CD14-positive monocyte (primary cell): ENCODE measurements around the gene MAP3K6. TPM values are rescaled to one million over a fixed set of nuclear protein-coding genes. Genes with fewer than 3 reads are reported as not detected.
A peak's percentile ranks its signal among the peaks of the same experiment; 100 is the strongest.

Experiments used
- DNase-seq, 3 donors: peaks; one replicate each; pipeline ENCODE4 v3.0.0-alpha.2; 2011 to 2022
- H2AFZ ChIP-seq: 2 replicates; pipeline ENCODE4 v1.6.0; 2012; ENCODE audit warnings: mild to moderate bottlenecking, low read depth, low read length, inconsistent platforms; ENCODE audit not compliant: insufficient read depth, poor library complexity, severe bottlenecking
- H3K27ac ChIP-seq, 2 donors: 1 replicate in 1 of 2; 2 replicates in 1 of 2; pipeline ENCODE4 v1.5.1; 2012 to 2013; ENCODE audit warnings: low read length in 2 of 2, control low read depth in 1 of 2, inconsistent platforms in 1 of 2, low read depth in 1 of 2, mild to moderate bottlenecking in 1 of 2
- H3K27me3 ChIP-seq, 2 donors: one replicate each; pipeline versions ENCODE4 v1.6.0 to v1.6.1; 2011 to 2013; ENCODE audit warnings: low read length in 2 of 2; ENCODE audit not compliant: control insufficient read depth in 2 of 2, insufficient read depth in 2 of 2
- H3K36me3 ChIP-seq, 2 donors: replicated peaks in 1 of 2; 1 replicate in 1 of 2; 2 replicates in 1 of 2; pipeline versions ENCODE4 v1.5.1 to v1.6.1; 2012 to 2013; ENCODE audit warnings: low read length in 2 of 2, control low read depth in 1 of 2, inconsistent platforms in 1 of 2, mild to moderate bottlenecking in 1 of 2; ENCODE audit not compliant: insufficient read depth in 2 of 2, control insufficient read depth in 1 of 2
- H3K4me1 ChIP-seq, 2 donors: 1 replicate in 1 of 2; 2 replicates in 1 of 2; pipeline versions ENCODE4 v1.5.1 to v1.6.1; 2012 to 2013; ENCODE audit warnings: low read length in 2 of 2, control low read depth in 1 of 2, inconsistent platforms in 1 of 2, mild to moderate bottlenecking in 1 of 2, moderate library complexity in 1 of 2; ENCODE audit not compliant: insufficient read depth in 2 of 2, control insufficient read depth in 1 of 2
- H3K4me2 ChIP-seq: replicated peaks from 2 replicates; pipeline ENCODE3; 2012; ENCODE audit warnings: low read length, moderate library complexity, mild to moderate bottlenecking; ENCODE audit not compliant: poor library complexity, severe bottlenecking; ENCODE audit errors: extremely low read depth
- H3K4me3 ChIP-seq, 3 experiments: fragments of 200-600 bp in 1 of 3; sonication (generic) in 1 of 3; replicated peaks in 1 of 3; 1 replicate in 2 of 3; 2 replicates in 1 of 3; pipeline ENCODE4 v1.5.1; 2011 to 2013; ENCODE audit warnings: low read length in 3 of 3, mild to moderate bottlenecking in 3 of 3, control low read depth in 2 of 3, low read depth in 2 of 3, inconsistent platforms in 1 of 3, moderate library complexity in 1 of 3
- H3K79me2 ChIP-seq: 2 replicates; pipeline ENCODE4 v1.6.0; 2012; ENCODE audit warnings: mild to moderate bottlenecking, control low read depth, inconsistent platforms, low read length, moderate library complexity; ENCODE audit not compliant: insufficient read depth
- H3K9ac ChIP-seq: 2 replicates; pipeline ENCODE4 v1.6.0; 2017; ENCODE audit warnings: low read length, mild to moderate bottlenecking; ENCODE audit not compliant: insufficient read depth, poor library complexity, severe bottlenecking
- H3K9me3 ChIP-seq, 2 donors: replicated peaks in 1 of 2; 1 replicate in 1 of 2; 2 replicates in 1 of 2; pipeline versions ENCODE4 v1.5.1 to v1.6.1; 2012 to 2013; ENCODE audit warnings: low read length in 2 of 2, control low read depth in 1 of 2; ENCODE audit not compliant: control insufficient read depth in 1 of 2, insufficient read depth in 1 of 2
- H4K20me1 ChIP-seq: 2 replicates; pipeline ENCODE4 v1.6.0; 2012; ENCODE audit warnings: mild to moderate bottlenecking, low read length, control low read depth, moderate library complexity; ENCODE audit not compliant: insufficient read depth
- H3K27ac Mint-ChIP-seq, 7 donors: one replicate each; pipeline ENCODE4 v1.8.0; 2020; ENCODE audit warnings: mild to moderate bottlenecking in 7 of 7, mixed read lengths in 7 of 7, moderate library complexity in 6 of 7, inconsistent platforms in 2 of 7
- H3K27me3 Mint-ChIP-seq, 3 donors: one replicate each; pipeline ENCODE4 v1.8.0; 2021 to 2022; ENCODE audit warnings: low read depth in 3 of 3, mild to moderate bottlenecking in 3 of 3, mixed read lengths in 3 of 3, moderate library complexity in 3 of 3, inconsistent platforms in 1 of 3
- H3K36me3 Mint-ChIP-seq, 2 donors: one replicate each; pipeline ENCODE4 v1.8.0; 2020; ENCODE audit warnings: mixed read lengths in 2 of 2, inconsistent platforms in 1 of 2, mild to moderate bottlenecking in 1 of 2
- H3K4me1 Mint-ChIP-seq: one replicate; pipeline ENCODE4 v1.8.0; 2020; ENCODE audit warnings: mild to moderate bottlenecking, mixed read lengths
- H3K4me3 Mint-ChIP-seq, 2 donors: one replicate each; pipeline ENCODE4 v1.8.0; 2020; ENCODE audit warnings: mild to moderate bottlenecking in 2 of 2, mixed read lengths in 2 of 2, moderate library complexity in 1 of 2
- H3K9me3 Mint-ChIP-seq, 7 donors: one replicate each; pipeline ENCODE4 v1.8.0; 2020 to 2022; ENCODE audit warnings: mixed read lengths in 7 of 7, mild to moderate bottlenecking in 6 of 7, moderate library complexity in 6 of 7, inconsistent platforms in 2 of 7
- CTCF ChIP-seq: fragments of 200-600 bp; IDR thresholded peaks from one replicate; pipeline ENCODE4 v1.8.0; 2022; ENCODE audit warnings: antibody characterized with exemption, mild to moderate bottlenecking
- WGBS: methylation state at CpG from one replicate; pipeline ENCODE4 v1.1.5; 2013; ENCODE audit warnings: missing lambda C conversion rate; ENCODE audit not compliant: insufficient coverage; 5-methylcytosine and 5-hydroxymethylcytosine counted together
- intact Hi-C, 2 donors: fragments of 100-400 bp; cut with micrococcal nuclease; formaldehyde crosslinking; loops; one replicate each; pipeline versions ENCODE4 v1.15.0 to v1.15.1; 2023
- polyA plus RNA-seq, 3 donors: library from polyadenylated mRNA; depleted of rRNA in 1 of 3; unstranded in 2 of 3; stranded (reverse) in 1 of 3; fragments of 300-500 nt in 2 of 3; fragments of >200 nt in 1 of 3; fragmentation: Illumina TruSeq in 2 of 3; gene quantifications; 1 replicate in 2 of 3; 2 replicates in 1 of 3; pipeline ENCODE4 v1.2.3, GENCODE V29; 2012 to 2021

Gene MAP3K6
- polyA plus RNA-seq, 3 donors: 3.2 to 14.8 (median 6.7) TPM

- DNase-seq: no peak
- Histone ChIP-seq H3K27me3 (no peaks in the 10 kb centered on the region), H3K27ac (peak overlapping the region in 1 of 2 donors; percentile 39), H3K4me3 (no peak overlapping the region), H3K4me1 (peaks cover 6 to 12% of the 10 kb centered on the region in 2 donors), H2AFZ (no peak overlapping the region), H3K79me2 (peaks cover 57% of the 10 kb centered on the region), H3K36me3 (peaks cover 88 to 99% of the 10 kb centered on the region in 2 donors), H3K4me2 (no peak overlapping the region), H3K9ac (no peak overlapping the region), H4K20me1 (peaks cover 97% of the 10 kb centered on the region), H3K9me3 (no peaks in the 10 kb centered on the region)
- peaks cover 89 to 98% of the 10 kb centered on the region in 2 donors for H3K36me3 Mint-ChIP-seq
- peak overlapping the region in 3 of 7 donors; percentile 27 to 66 (median 56) for H3K27ac Mint-ChIP-seq
- TF ChIP-seq CTCF: no peak
- H3K27me3 Mint-ChIP-seq: no peaks in the 10 kb centered on the region
- 61% methylated on average over 3 of the region's 4 CpGs for WGBS
- H3K4me3 Mint-ChIP-seq: no peak overlapping the region
- intact Hi-C loops: loop anchor here in 1 of 2 donors (10.0 kb wide), 1 partner anchor 192 kb away; the partner anchor contains the start of gene AHDC1
- H3K9me3 Mint-ChIP-seq: no peaks in the 10 kb centered on the region
- peaks cover 16% of the 10 kb centered on the region for H3K4me1 Mint-ChIP-seq
Observed at GRCh38 chr1:27413004-27413403, 46.2 kb upstream of the MAP3K6 start.

GRCh38 chr1:27412502-27412901 is 45.7 kb upstream of the MAP3K6 start:
- H3K27ac ChIP-seq: no peak overlapping the region
- H3K36me3 Mint-ChIP-seq: peaks cover 89 to 98% of the 10 kb centered on the region in 2 donors
- intact Hi-C loops: loop anchor here in 1 of 2 donors (10.0 kb wide), 1 partner anchor 192 kb away; the partner anchor contains the start of gene AHDC1

More at GRCh38 chr1:27412502-27412901, 45.7 kb upstream of the MAP3K6 start:
- Mint-ChIP-seq H3K4me1 (peaks cover 18% of the 10 kb centered on the region), H3K4me3 (no peak overlapping the region), H3K9me3 (no peaks in the 10 kb centered on the region), H3K27ac (peak overlapping the region in 3 of 7 donors; percentile 11 to 65 (median 40)), H3K27me3 (no peaks in the 10 kb centered on the region)
- no peak for TF ChIP-seq CTCF
- Histone ChIP-seq H4K20me1 (peaks cover 97% of the 10 kb centered on the region), H3K4me2 (no peak overlapping the region), H3K9me3 (no peaks in the 10 kb centered on the region), H3K4me1 (peaks cover 6 to 12% of the 10 kb centered on the region in 2 donors), H2AFZ (no peak overlapping the region), H3K9ac (no peak overlapping the region), H3K36me3 (peaks cover 88 to 99% of the 10 kb centered on the region in 2 donors), H3K4me3 (no peak overlapping the region), H3K27me3 (no peaks in the 10 kb centered on the region), H3K79me2 (peaks cover 53% of the 10 kb centered on the region)
- 97% methylated on average over 3 of the region's 4 CpGs for WGBS
- no peak for DNase-seq
